Nephron (organoid): ENCODE measurements around the gene KCTD10.
A peak's percentile ranks its signal among the peaks of the same experiment; 100 is the strongest.

Experiments used
- H3K27ac Mint-ChIP-seq, 3 experiments: 2 replicates each; pipeline ENCODE4 v1.8.0; 2020; ENCODE audit warnings: mixed read lengths in 3 of 3, mild to moderate bottlenecking in 2 of 3, moderate library complexity in 1 of 3
- H3K27me3 Mint-ChIP-seq: 2 replicates; pipeline ENCODE4 v1.8.0; 2021; ENCODE audit warnings: low read depth, mild to moderate bottlenecking, moderate library complexity, mixed read lengths
- H3K36me3 Mint-ChIP-seq: 2 replicates; pipeline ENCODE4 v1.8.0; 2020; ENCODE audit warnings: low read depth, mixed read lengths
- H3K4me1 Mint-ChIP-seq: 2 replicates; pipeline ENCODE4 v1.8.0; 2020; ENCODE audit warnings: mixed read lengths
- H3K4me3 Mint-ChIP-seq, 3 experiments: 2 replicates each; pipeline ENCODE4 v1.8.0; 2020; ENCODE audit warnings: mild to moderate bottlenecking in 3 of 3, mixed read lengths in 3 of 3, moderate library complexity in 2 of 3
- H3K9me3 Mint-ChIP-seq: 2 replicates; pipeline ENCODE4 v1.8.0; 2020; ENCODE audit warnings: mixed read lengths
- TF ChIP-seq, protein P1 (sequence below), 3 experiments: fragments of 200-600 bp; sonication (generic); IDR thresholded peaks; one replicate each; pipeline ENCODE4 v1.5.0; 2021; ENCODE audit warnings: antibody characterized with exemption in 3 of 3; ENCODE audit not compliant: unreplicated experiment in 3 of 3

The KCTD10 gene

DNA sequence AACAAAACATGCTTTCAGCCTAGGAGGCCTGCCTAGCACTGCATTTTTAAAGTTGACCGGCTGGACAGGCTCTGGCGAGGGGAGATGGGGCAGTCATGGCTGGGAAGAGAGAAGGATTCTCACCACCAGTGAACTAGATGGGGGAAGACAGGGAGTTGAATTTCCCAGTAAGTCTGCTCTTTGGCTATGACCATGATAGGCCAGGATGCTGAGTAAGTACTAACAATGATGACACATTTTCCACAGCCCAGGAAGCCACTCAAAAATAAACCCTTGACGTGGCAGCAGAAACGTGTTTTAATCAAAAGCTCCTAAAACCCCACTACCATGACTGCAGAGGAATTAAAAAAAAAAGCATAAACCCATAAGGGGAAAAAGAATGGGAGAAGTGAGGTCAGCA lies 19.0 kb downstream of the KCTD10 start:
- Mint-ChIP-seq H3K4me3 (peak overlapping the region in 2 of 3 experiments; percentile 22 to 42), H3K36me3 (peaks cover 55% of the 10 kb centered on the region), H3K27me3 (no peaks in the 10 kb centered on the region), H3K4me1 (peaks cover 52% of the 10 kb centered on the region), H3K9me3 (no peaks in the 10 kb centered on the region), H3K27ac (peak overlapping the region; percentile 77 to 98 (median 93))
- TF ChIP-seq, protein P1, sequence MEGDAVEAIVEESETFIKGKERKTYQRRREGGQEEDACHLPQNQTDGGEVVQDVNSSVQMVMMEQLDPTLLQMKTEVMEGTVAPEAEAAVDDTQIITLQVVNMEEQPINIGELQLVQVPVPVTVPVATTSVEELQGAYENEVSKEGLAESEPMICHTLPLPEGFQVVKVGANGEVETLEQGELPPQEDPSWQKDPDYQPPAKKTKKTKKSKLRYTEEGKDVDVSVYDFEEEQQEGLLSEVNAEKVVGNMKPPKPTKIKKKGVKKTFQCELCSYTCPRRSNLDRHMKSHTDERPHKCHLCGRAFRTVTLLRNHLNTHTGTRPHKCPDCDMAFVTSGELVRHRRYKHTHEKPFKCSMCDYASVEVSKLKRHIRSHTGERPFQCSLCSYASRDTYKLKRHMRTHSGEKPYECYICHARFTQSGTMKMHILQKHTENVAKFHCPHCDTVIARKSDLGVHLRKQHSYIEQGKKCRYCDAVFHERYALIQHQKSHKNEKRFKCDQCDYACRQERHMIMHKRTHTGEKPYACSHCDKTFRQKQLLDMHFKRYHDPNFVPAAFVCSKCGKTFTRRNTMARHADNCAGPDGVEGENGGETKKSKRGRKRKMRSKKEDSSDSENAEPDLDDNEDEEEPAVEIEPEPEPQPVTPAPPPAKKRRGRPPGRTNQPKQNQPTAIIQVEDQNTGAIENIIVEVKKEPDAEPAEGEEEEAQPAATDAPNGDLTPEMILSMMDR (IDR thresholded peaks at IDR 0.05; ENCODE audit: unreplicated experiment in 3 of 3): no peak

DNA sequence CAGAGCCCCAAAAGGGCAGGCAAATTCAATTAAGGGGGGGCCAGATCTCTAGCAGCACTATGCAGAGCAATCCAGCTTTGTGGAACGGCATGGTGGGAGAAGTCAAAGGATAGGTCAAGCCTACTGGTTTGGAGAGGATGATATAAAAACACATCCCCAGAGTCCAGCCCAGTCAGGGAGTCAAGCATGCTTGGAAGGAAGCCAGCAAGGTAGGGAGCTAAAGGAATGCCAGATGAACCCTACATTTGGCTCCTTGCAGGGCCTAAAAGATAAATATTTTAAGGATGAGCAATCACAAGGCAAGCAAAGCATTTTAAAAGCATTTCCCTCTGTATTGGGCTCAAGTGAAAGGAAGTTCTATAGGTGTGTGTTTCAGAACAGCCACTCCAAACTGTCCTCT lies 21.4 kb downstream of the KCTD10 start:
- H3K4me1 Mint-ChIP-seq: peaks cover 37% of the 10 kb centered on the region

DNA sequence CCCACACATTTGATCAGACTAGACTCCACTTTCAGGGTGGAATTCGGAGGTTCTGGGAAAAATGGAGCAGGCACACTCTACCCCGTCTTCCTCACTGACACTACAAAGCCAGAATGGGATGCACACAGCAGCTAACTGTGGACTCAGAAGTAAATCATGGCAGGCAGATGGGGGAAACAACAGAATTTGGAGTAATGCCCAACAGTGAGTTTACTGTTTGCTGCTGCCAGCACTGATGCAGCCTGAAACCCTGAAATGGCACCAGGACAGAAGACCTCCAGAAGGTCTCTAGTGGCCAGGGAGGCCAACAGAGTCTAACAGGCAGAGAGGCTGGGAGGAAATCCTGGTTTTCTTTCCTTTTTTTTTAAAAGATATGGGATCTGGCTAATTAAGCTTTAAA lies 24.6 kb downstream of the KCTD10 start:
- H3K27ac Mint-ChIP-seq: peak overlapping the region in 1 of 3 experiments; percentile 52
- no peaks in the 10 kb centered on the region for H3K27me3 Mint-ChIP-seq
- peaks cover 74% of the 10 kb centered on the region for H3K36me3 Mint-ChIP-seq
- no peak overlapping the region for H3K4me3 Mint-ChIP-seq
- H3K9me3 Mint-ChIP-seq: no peaks in the 10 kb centered on the region
- TF ChIP-seq, protein P1 (IDR thresholded peaks at IDR 0.05; ENCODE audit: unreplicated experiment in 3 of 3): no peak
- H3K4me1 Mint-ChIP-seq: peaks cover 10% of the 10 kb centered on the region

More for the DNA sequence above, 21.4 kb downstream of the KCTD10 start:
- Mint-ChIP-seq H3K9me3 (no peaks in the 10 kb centered on the region), H3K27me3 (no peaks in the 10 kb centered on the region), H3K4me3 (no peak overlapping the region), H3K27ac (peak overlapping the region in 1 of 3 experiments; percentile 39), H3K36me3 (peaks cover 69% of the 10 kb centered on the region)
- TF ChIP-seq, protein P1 (IDR thresholded peaks at IDR 0.05; ENCODE audit: unreplicated experiment in 3 of 3): no peak

DNA sequence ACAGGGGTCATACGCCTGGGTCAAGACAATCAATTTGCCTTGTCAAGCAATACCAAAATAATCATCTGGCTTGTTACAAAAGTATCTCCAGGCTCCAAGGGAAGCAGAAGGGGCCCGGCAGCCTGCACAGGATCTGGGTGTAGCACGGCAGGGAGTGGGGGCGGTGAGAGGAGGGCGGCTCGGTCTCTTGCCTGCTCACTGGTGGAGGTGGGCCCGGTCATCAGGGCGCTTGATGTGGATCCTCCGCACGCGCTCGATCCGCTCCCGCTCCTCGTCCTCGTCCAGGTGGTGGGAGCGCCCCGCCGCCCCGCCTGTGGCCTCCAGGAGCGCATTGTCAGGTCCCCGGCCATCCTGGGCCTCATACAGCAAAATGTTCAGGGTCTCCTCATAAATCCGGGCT lies 25.7 kb downstream of the KCTD10 start:
- Mint-ChIP-seq H3K27me3 (no peaks in the 10 kb centered on the region), H3K36me3 (peaks cover 63% of the 10 kb centered on the region), H3K9me3 (no peaks in the 10 kb centered on the region), H3K27ac (peak overlapping the region in 2 of 3 experiments; percentile 42 to 66), H3K4me1 (peaks cover 7% of the 10 kb centered on the region), H3K4me3 (no peak overlapping the region)
- TF ChIP-seq, protein P1 (IDR thresholded peaks at IDR 0.05; ENCODE audit: unreplicated experiment in 3 of 3): no peak

DNA sequence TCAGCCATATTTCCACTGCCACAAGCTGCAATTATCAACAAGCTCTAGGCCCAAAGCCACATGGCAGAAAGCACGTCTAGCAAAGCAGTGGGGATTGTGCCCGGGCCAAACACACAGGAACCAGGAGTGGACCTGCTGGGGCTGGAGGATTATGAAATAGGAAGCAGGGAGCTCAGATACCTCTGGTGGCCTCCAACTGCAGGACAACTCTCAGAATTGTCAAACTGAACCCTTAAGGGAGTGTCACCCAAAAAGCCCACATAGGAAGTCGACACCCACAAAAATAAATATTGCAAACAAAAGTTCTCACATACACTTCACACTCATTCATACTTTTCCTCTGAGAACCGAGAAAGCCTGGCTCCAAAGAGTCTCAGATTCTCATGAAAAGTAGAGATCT lies 26.1 kb downstream of the KCTD10 start:
- H3K27me3 Mint-ChIP-seq: no peaks in the 10 kb centered on the region
- H3K4me3 Mint-ChIP-seq: no peak overlapping the region
- peaks cover 59% of the 10 kb centered on the region for H3K36me3 Mint-ChIP-seq
- H3K27ac Mint-ChIP-seq: peak overlapping the region in 2 of 3 experiments; percentile 42 to 66
- no peaks in the 10 kb centered on the region for H3K9me3 Mint-ChIP-seq
- TF ChIP-seq, protein P1 (IDR thresholded peaks at IDR 0.05; ENCODE audit: unreplicated experiment in 3 of 3): no peak
- peaks cover 7% of the 10 kb centered on the region for H3K4me1 Mint-ChIP-seq

DNA sequence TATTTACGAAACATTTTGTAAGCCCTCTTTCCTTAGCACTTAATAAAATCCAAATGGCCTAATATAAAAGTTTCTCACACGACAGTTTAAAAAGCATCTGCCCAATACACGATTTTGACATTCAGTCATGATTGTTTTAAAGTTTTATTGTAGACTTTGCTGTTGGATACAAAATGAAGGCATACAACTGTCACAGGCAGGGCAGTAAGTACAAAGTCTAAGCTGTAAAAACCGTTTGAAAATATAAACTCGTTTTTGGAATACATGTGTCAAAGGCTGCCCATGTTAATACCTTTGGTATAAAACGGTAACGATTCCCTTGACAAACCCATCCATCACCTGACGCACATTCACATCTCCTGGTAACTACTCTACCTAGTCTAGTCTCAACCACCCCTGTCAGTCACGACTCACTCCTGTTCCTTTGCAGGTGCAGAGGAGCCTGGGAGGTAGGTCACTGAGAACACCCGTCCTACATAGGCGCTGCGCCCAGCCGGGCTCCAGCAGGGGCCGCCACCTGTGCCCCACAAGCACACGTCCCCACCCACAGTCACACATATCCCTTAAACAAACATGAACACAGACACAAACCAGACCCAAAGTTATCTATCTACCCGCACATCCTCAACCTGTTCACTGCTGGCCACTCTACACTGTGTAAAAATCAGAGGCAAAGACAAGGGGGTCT lies 27.1 kb downstream of the KCTD10 start:
- no peaks in the 10 kb centered on the region for H3K9me3 Mint-ChIP-seq
- peaks cover 7% of the 10 kb centered on the region for H3K4me1 Mint-ChIP-seq
- peaks cover 52% of the 10 kb centered on the region for H3K36me3 Mint-ChIP-seq
- H3K27ac Mint-ChIP-seq: no peak overlapping the region
- H3K27me3 Mint-ChIP-seq: no peaks in the 10 kb centered on the region
- TF ChIP-seq, protein P1 (IDR thresholded peaks at IDR 0.05; ENCODE audit: unreplicated experiment in 3 of 3): no peak
- H3K4me3 Mint-ChIP-seq: no peak overlapping the region
